Activated naive CD4-positive, alpha-beta T cell treated with Interleukin-2 at 50 U/mL for 16 hours (primary cell): Measurements from ENCODE around the gene MPIG6B.
A peak's percentile ranks its signal among the peaks of the same experiment; 100 is the strongest.

Experiments
- DNase-seq: peaks from one replicate; pipeline ENCODE4 v3.0.0-alpha.2; 2020

MPIG6B gene, protein sequence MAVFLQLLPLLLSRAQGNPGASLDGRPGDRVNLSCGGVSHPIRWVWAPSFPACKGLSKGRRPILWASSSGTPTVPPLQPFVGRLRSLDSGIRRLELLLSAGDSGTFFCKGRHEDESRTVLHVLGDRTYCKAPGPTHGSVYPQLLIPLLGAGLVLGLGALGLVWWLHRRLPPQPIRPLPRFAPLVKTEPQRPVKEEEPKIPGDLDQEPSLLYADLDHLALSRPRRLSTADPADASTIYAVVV

DNA sequence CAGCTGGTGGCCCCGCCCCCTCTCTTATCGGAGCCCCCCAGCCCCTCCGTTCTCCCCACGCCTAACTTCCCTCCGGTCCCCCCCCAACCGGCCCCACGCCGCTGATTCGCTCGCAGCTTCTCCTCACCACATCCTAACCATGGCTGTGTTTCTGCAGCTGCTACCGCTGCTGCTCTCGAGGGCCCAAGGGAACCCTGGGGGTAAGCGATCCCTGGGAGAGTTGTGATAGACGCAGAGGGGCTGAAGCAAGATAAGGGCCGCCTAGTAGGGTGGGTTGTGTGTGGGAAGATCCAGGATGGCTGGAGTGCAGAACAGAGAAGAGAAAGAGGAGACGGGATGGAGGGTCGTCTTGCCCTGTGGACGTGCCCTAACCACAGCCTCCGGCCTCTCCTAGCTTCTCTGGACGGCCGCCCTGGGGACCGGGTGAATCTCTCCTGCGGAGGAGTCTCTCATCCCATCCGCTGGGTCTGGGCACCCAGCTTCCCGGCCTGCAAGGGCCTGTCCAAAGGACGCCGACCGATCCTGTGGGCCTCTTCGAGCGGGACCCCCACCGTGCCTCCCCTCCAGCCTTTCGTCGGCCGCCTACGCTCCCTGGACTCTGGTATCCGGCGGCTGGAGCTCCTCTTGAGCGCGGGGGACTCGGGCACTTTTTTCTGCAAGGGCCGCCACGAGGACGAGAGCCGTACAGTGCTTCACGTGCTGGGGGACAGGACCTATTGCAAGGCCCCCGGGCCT lies at the start of gene MPIG6B:
Gene MPIG6B (plus strand): TSS at position 129 of the 735 bp plus-strand sequence. CDS start 11 bp downstream, at position 140.
- no peak for DNase-seq

DNA sequence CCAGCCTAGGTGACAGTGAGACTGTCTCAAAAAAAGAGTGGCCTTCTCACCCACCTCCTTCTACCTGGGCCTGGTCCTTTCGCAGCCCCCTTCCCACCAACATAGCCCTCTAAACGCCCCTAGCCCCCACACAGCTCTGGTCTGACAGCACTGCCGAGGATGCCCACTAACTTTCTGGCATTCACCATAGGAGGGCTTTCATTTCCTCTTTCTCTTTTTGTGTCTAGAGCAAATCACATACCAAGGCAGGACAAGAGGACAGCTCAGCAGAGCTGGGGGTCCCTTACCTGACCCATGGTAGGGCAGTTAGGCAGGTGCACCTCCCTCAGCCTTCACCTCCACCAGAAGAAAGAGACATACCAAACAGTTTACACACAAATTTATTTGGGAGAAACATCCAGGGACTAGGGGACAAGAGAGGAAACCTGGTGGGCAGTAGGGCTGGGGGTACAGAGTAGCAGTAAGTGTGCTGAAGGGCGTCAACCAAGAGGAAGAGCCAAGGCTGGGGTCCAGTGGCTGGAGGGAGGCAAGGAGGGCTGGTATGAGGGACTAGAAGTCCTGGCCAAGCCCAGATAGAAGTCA lies 46.8 kb upstream of the MPIG6B start:
- no peak for DNase-seq

DNA sequence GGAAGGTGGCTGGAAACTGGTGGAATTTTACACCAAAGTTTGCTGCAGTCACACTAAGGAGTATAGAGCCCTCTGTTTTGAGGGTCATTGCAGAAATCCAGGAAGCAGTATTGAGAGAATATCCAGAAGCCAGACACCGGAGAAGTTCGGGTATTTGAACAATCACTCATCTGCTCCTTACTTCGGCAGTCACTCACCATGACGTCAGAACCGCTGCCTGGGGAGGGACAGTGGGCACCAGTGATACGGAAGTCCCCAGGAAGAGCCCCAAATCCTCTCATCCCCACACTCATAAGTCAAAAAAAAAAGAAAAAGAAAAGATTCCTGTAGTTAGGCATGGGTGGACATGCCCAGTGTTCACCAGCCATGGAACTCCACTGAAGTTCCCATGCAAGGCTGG lies 46.3 kb upstream of the MPIG6B start:
- DNase-seq: no peak

DNA sequence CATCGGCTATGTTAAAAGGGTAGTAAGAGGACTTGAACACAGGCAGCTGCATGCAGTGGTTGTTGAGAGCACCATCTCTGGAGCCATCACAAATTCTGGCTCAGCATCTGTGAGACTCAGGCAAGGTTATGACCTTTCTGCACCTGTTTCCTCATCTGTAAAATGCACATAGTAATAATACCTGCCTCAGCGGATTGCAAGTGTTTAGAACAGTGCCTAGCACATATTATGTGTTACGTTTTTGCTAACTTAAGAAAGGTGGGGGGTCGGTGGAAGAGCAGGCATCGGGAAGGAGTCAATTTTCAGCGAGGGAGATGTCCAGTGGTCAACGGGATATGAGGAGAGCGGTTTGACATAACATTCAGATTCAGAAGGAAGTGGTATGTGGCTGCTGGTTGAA lies 45.2 kb upstream of the MPIG6B start:
- no peak for DNase-seq

DNA sequence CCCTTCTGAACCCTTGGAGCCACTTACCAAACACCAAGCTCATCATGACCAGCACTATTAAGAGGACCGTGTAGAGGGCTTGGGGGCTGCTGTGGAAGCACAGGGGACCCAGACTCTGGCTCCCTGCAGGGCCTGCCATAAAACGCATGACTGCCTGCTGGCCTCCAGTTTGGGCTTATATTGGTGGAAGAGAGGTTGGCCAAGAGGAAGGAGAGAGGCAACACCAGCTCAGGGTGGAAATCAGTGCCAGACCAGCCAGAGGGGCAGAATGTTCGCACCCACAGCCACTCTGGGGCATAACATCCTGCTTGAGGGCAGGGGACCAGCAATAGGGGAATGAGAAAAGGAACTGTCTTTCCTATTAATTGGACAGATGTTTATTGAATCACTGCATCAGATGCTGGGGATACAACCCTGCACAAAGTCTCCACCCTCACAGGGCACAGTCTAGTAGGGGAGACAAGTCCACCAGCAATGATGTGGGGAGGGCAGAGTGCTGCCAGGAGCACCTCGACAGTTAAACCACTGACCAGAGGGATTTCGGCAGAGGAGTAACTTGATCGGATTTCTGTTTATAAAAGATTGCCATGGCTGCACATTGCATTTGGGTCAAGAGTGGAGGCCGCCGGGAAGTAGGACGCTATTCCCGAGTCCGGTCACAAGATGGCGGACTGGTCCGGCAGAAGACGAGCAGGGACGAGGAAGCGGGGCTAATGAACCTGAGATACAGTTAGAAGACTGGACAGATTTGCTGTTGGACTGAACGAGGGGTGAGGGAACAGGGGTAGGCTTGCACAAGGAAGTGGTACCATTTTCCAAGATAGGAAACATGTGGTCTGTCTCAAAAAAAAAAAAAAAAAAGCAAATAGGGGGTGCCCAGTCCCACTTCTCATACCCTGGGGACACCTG lies 42.7 kb upstream of the MPIG6B start, which contains the start of gene LY6G5C:
Gene LY6G5C (minus strand): TSS at position 842 of the 909 bp plus-strand sequence. CDS start 694 bp downstream, at position 148.
- DNase-seq: peak; percentile 69

DNA sequence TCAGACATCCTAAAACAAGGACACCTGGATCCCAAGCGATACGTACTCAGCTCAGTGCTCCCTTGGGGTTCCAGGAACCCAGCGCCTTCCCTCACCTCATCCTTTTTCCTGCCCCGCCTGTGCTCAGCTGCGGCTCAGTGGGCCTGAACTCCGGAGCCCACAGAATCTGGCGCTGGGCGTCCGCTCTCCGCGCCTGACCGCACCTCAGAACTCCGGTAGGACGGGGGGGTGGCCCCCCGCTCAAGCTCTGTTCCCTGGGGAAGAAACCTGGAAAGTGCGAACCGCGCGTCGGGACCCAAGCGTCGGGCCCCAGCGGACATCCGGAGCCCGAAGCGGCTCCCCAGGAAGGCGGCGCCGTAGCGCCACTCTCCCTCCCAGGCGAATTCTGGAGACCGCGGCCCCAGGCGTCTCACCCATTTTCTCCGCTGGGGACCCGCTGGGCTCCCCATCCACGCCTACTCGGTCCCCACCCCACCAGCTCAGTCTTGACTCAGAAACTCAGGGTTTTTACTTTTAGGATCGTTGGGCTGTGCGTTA lies 42.0 kb upstream of the MPIG6B start:
- DNase-seq: peak; percentile 55

DNA sequence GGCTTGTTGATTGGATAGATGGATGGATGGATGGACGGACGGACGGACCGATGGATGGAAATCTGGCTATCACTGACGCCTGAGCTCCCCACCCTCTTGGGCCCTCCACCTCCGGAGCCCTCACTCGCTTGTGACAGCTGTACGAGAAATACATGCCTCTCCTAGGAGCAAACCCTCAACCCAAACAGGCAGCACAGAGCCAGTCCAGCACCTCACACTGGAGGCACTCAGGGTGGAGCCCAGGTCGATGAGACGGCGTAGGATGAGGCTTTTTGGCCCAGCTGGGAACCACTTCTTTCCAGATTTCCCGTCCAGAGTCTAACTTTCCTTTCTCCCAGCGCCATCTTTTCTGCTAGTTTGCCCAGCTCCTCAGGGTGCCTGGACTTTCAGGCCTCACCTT lies 39.6 kb upstream of the MPIG6B start:
- no peak for DNase-seq

DNA sequence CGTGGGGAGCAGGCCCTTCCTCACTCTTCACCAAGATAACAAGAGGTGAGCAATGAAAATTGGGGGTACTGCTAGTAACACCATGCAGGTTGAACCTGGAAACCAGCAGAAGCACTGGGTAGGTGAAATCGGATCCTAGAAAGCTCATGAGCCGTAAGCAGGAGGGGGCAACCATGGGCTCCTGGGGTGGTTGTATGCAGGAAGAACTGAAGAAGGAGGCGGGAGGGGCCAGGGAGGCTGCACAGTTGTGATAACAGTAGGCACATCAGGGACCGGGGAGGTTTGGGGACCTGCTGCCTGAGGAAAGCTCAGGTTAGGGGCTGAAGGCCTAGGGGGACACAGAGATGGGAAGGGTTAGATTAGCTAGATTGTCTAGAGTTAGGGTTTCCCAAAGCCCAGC lies 36.7 kb upstream of the MPIG6B start:
- no peak for DNase-seq

DNA sequence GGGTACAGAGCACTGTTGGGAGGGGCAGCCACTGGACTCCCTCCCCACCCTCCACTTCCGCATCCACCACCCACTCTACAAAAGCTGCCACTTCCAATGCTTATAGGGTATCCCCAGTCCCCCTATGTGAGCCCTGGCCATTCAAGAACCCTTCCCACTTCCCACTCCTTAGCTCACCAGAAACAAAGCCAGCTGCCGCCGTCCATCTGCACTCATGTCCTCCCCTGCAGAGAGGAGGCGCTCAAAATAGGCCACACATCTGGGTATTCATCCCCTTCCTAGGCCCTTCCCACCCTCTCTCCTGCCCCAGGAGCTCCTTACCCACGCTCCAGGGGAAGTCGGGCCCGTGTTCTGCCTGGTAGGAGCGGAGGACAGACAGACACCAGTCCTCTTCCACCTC lies 35.9 kb upstream of the MPIG6B start:
- DNase-seq: no peak

DNA sequence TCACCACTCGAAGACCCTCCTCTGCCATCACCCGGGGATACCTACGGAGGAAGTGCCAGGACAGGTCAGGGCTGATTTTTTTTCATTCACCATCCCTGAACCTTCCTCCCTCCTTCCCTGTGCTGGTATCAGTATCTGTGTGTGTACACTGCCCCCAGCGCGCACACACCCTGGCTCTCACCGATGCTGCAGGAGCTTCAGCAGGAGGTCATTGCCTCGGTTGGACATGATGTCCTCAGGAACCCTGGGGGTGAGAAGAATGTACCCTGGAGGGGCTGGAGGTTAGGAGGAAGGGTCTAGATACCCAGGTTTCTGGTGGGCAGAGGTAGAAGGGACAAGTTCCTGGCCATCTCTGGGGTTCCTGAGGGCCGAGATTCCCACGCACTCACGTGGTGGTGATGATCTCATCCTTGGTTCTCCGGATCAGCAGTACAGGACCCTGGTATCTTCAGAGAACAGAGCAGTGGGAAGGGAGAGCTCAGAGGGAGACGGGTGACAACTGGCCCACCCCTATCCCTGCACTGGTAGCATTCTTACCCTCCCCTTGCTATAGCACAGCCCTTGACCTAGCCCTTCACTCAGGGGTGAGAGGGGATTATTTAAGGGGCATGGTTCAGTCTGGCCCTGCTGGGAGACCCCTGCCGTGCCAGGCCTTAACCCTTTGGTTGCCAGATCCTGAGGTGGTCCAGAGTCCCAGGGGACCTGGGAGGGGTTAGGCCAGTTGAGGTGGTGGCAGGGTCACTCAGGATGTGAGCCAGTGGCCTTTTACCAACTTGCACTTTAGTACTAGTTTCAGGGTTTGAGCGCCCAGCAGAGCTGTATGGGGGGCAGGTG lies 35.1 kb upstream of the MPIG6B start:
- DNase-seq: no peak

DNA sequence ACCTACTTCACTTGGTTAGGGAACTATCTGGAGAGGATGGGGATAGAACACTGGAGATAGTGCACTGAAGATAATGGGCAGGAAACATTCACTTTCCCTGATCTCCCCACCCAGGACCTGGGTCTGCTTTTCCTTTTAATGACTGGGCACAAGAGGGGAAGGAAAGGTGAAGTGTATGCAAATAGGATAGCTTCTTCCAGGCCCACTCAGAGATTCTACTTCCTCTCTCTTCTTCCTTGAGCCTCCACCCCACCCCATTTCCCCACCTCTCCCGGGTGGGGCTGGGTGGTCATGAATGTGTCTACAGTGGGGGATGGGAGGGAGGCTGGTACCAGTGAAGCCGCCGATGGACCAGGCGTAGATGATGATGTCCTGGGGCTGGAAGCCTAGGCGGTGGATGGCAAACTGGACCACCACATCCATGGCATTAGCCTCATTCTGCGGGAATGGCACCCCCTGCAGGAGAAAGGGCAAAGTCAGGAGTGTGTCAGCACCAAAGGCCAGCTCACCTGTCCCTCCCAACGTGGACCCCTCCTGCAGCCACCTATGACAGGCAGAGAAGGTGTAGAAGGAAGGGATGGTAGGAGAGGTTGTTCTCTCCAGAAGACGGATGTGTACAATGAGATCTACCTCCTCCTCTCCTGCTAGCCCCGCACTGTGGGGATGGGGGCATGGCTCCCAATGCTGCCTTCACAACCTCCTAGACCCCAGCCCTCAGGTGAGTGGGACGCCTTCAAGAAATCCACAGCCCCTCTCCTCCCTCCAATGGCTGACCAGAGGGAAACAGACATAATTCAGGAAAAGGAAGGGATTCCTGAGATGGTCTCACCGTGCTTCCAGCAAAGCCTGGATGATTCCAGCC lies 33.7 kb upstream of the MPIG6B start:
- DNase-seq: peak; percentile 14

DNA sequence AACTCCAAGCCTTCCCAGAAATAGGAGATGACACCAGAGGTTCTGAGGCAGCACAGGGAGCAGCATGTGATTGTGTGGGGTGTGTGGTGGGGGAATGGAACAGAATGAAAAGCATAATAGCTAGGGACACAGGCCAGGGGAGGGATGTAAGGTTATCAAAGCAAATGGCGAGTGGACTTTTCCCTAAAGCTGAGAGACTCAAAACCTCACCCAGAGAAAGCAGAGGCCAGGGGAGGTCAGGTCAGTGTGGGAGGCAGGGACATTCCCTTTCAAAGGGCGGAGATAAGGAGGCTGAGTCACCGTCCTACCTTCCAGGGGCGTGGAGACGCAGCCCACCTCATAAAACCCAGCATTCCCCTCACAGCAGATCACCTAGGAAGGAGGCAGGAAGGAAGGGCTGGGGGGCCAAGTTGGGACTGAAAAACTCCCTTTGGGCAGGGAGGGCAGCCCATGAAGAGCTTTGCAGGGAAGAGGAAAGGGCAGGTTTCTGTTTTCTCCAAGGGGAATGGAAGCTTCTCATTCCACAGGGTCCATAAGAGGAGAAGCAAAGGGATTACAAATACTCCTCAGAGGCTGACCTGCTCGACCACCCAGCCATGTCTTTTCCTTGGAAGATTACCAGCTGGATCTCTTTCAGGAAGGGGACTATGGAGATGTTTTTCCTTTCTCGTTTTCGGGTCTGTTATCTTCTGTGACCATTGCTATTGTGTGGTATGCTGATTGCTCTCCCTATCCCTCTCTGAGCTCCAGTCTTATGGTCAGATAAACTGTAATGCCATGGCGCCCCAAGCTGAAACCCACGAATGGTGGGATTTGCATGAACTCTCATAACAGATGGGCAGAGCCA lies 32.7 kb upstream of the MPIG6B start:
- no peak for DNase-seq

DNA sequence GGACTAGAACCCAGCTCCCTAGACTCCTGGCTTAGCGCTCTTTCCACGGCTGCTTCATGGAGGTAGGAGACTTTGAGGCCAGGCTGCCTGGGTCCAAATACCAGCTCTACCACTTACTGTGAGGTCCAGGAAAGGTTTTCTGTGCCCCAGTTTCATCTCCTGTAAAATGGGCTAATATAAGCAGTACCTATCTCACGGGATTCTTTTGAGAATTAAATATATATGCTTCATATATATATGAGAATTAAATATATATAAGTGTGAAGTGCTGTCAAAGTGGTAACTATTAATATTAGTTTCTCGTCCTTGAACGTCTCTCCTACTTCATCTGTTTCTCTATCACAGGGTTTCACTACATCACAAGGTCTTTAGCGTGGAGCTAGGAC lies 32.1 kb upstream of the MPIG6B start:
- no peak for DNase-seq

DNA sequence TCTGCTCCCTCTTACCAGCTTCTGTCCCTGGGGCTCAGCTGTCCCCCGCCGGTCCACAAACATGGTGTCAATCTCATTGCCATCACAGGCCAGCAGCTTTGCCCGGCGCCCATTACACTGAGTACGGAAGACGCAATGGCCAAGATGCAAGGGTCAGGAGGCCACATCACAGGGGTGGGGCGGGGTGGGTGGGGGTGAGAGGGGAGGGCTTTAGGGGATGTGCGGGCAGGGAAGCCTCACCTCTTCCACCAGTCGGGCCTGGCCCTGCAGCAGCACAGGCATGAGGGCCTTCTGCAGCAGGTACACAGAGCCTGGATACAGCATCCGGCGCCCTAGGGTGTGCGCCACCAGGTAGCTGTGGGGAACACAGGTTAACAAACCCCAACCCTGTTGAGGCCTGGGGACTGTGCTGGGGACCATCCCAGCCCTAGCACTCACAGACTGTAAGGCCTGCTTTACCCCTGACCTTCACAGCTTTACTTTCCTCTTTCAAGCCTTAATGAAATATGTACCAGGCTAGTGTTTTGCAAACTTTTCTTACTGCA lies 31.5 kb upstream of the MPIG6B start:
- DNase-seq: no peak

DNA sequence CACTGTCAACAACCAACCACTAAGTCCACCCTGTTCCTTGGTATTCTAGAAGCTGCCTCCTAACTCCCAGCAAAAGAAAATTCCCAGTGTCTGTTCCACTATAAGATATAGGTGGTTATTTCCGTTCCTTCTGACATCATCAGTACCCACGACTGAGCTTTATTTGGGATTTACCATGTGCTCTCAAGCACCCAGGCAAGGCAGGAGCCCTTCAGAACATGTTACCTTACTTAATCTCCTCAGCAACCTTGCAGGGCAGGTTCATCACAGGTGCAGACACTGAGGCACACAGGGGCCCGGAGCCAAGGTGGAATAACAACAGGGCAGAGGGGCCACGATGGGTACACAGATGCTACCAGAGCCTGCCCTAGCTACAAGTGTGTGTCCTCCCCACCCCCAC lies 30.8 kb upstream of the MPIG6B start:
- no peak for DNase-seq

DNA sequence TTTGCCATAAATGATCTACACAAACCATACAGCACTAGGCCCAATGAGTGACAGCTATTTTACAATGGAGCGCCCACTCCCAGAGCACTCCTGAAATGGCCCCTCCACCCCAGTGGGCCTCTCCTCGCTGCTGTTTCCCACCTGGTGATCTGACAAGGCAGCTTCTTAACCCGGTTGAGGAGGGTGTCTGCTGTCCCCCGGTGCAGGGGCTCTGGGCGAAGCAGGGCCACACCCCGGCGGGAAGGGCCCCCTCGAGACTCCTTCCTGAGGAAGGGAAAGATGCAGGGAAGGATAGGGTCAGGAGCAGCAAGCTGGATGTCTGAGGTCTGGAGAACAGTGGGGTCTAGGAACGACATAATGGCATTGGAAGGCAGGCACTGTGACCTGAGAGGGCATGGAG lies 30.3 kb upstream of the MPIG6B start:
- no peak for DNase-seq

DNA sequence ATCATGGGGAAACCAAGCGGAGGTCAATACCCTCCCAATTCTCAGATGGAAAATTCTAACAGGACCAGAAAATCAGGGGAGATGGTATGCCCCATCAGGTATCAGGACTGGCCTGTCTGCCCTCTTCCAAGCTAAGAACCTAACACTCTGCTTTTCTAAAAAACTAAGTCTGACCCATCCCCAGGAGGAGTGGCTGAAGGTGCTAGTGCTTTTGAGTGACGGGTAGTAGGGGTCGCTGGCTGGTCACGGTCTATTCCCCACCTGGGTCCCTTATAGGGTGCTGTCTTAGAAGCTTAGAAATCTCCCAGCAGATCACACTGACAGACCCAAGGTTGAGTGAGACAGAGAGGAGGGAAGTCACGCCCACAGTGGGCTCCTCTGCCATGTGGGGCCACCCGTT lies 29.6 kb upstream of the MPIG6B start:
- DNase-seq: no peak

DNA sequence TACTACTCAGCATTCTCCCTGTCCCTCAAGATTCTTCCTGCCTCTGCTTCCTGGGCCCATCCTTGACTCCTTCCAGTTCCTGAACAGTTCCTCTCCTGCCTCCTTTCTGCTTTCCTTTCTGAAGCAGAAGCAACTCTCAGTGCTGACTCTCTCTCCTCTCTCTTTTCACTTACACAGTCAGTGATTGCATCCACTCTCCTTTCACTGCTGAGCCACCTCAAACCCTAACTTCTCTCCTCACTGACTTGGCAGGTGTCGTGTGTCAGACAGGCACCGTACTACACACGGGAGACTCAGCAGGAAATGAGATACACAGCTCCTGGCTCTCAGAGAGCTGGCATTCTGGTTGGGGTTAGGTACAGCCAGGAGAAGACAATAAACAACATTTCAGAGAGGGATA lies 25.6 kb upstream of the MPIG6B start:
- no peak for DNase-seq

DNA sequence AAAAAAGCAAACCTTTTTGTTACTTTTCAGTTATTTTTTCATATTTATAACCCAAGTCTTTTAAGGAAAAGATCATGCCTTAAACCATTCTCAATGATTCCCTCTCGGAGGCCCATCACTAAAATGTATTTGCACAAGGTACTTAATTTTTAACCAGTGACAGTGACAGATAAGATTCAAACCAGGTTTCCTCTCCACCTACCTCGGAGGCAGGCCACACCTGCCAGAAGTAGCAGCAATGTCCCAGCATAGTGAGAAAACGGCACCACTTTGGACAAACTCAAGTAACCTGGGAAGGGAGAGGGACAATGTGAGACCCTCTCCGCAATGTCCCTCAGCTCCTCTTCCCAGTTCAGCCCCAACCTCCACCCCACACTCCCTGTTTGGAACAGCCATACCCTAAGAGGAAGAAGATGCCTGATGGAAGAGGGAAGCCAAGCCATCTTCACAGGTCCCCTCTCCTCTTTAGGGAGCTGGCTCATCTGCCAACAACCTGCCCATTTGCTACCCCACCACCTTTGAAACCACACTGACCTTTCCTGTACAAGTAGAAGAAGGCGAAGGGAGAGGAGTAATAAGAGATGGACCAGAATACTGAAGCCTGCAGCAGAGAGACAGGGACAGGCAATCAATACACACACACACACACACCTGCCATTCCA lies 22.3 kb upstream of the MPIG6B start:
- no peak for DNase-seq
